WTC11 (cell line): ENCODE results near the gene MPND. TPM values are rescaled to one million over a fixed set of nuclear protein-coding genes. Genes with fewer than 3 reads are reported as not detected.

Source experiments
- ATAC-seq: fragments of 200-7000 bp; cut with Tn5 transposase; 2 replicates; pipeline ENCODE4 v1.10.0; 2021; ENCODE audit warnings: mild to moderate bottlenecking, moderate library complexity
- CTCF ChIA-PET: fragments of 300-600 bp; sonication (Branson Sonifier 250); formaldehyde crosslinking; loops from one replicate; lab custom pipeline; 2021; ENCODE audit warnings: antibody characterized with exemption; lab: Charles Lee
- POLR2A ChIA-PET: fragments of 350-600 bp; sonication (Branson Sonifier 250); formaldehyde crosslinking; loops from one replicate; lab custom pipeline; 2021; ENCODE audit warnings: antibody characterized with exemption; lab: Charles Lee
- DNase-seq: peaks from one replicate; pipeline ENCODE4 v3.0.0; 2021; ENCODE audit warnings: low spot score
- H3K27ac Mint-ChIP-seq: 2 replicates; pipeline ENCODE4 v1.8.0; 2021; ENCODE audit warnings: mixed read lengths
- H3K27me3 Mint-ChIP-seq: 2 replicates; pipeline ENCODE4 v1.8.0; 2021; ENCODE audit warnings: low read depth, mild to moderate bottlenecking, moderate library complexity, mixed read lengths
- H3K36me3 Mint-ChIP-seq: 2 replicates; pipeline ENCODE4 v1.8.0; 2021; ENCODE audit warnings: mixed read lengths
- H3K4me1 Mint-ChIP-seq: 2 replicates; pipeline ENCODE4 v1.8.0; 2022; ENCODE audit warnings: mixed read lengths
- H3K4me3 Mint-ChIP-seq: 2 replicates; pipeline ENCODE4 v1.8.0; 2021; ENCODE audit warnings: mild to moderate bottlenecking, moderate library complexity, mixed read lengths
- H3K9me3 Mint-ChIP-seq: 2 replicates; pipeline ENCODE4 v1.8.0; 2021; ENCODE audit warnings: mixed read lengths
- CBFB ChIP-seq: sonication (generic); formaldehyde crosslinking; IDR thresholded peaks from 2 replicates; pipeline ENCODE4 v1.8.1; 2022; ENCODE audit warnings: mild to moderate bottlenecking, low read depth, missing genetic modification reagents
- EMX1 ChIP-seq: fragments of 250-450 bp; sonication (Bioruptor Pico); IDR thresholded peaks from 2 replicates; pipeline ENCODE4 v1.8.0; 2021; ENCODE audit warnings: mild to moderate bottlenecking
- ESRRA ChIP-seq: sonication (generic); formaldehyde crosslinking; IDR thresholded peaks from 2 replicates; pipeline ENCODE4 v1.8.1; 2022; ENCODE audit warnings: mild to moderate bottlenecking, missing genetic modification reagents, borderline replicate concordance
- ETV6 ChIP-seq: sonication (generic); formaldehyde crosslinking; IDR thresholded peaks from 2 replicates; pipeline ENCODE4 v1.8.1; 2022; ENCODE audit warnings: mild to moderate bottlenecking, missing genetic modification reagents
- FOXJ3 ChIP-seq: sonication (generic); formaldehyde crosslinking; IDR thresholded peaks from 2 replicates; pipeline ENCODE4 v1.9.0; 2021; ENCODE audit warnings: missing genetic modification reagents, mild to moderate bottlenecking, borderline replicate concordance
- GABPB1 ChIP-seq: sonication (generic); formaldehyde crosslinking; IDR thresholded peaks from 2 replicates; pipeline ENCODE4 v1.8.1; 2023; ENCODE audit warnings: mild to moderate bottlenecking, missing genetic modification reagents
- HMGXB4 ChIP-seq: sonication (generic); formaldehyde crosslinking; IDR thresholded peaks from 2 replicates; pipeline ENCODE4 v1.8.1; 2023; ENCODE audit warnings: mild to moderate bottlenecking, moderate library complexity, missing genetic modification reagents
- MXD4 ChIP-seq: fragments of 250-450 bp; sonication (Bioruptor Pico); IDR thresholded peaks from 2 replicates; pipeline ENCODE4 v1.8.0; 2021; ENCODE audit warnings: mild to moderate bottlenecking, moderate library complexity, borderline replicate concordance
- NFE2L1 ChIP-seq: sonication (generic); formaldehyde crosslinking; IDR thresholded peaks from 2 replicates; pipeline ENCODE4 v1.8.1; 2023; ENCODE audit warnings: missing genetic modification reagents
- NFYB ChIP-seq: sonication (generic); formaldehyde crosslinking; conservative IDR thresholded peaks from 2 replicates; pipeline ENCODE4 v1.8.0; 2022; ENCODE audit warnings: low read depth, missing genetic modification reagents
- NR1H2 ChIP-seq: sonication (generic); formaldehyde crosslinking; IDR thresholded peaks from 2 replicates; pipeline ENCODE4 v1.9.0; 2021; ENCODE audit warnings: mild to moderate bottlenecking, moderate library complexity, missing genetic modification reagents
- OVOL2 ChIP-seq: fragments of 250-450 bp; sonication (Bioruptor Pico); IDR thresholded peaks from 2 replicates; pipeline ENCODE4 v1.9.0; 2021; ENCODE audit warnings: mild to moderate bottlenecking, borderline replicate concordance
- RELA ChIP-seq: sonication (generic); formaldehyde crosslinking; IDR thresholded peaks from 2 replicates; pipeline ENCODE4 v1.8.1; 2022; ENCODE audit warnings: missing genetic modification reagents, mild to moderate bottlenecking, borderline replicate concordance
- RORB ChIP-seq: fragments of 250-450 bp; sonication (Bioruptor Pico); IDR thresholded peaks from 2 replicates; pipeline ENCODE4 v1.9.0; 2021; ENCODE audit warnings: mild to moderate bottlenecking
- SMAD3 ChIP-seq: sonication (generic); formaldehyde crosslinking; IDR thresholded peaks from 2 replicates; pipeline ENCODE4 v1.8.0; 2022; ENCODE audit warnings: missing genetic modification reagents, mild to moderate bottlenecking, borderline replicate concordance
- SOX15 ChIP-seq: fragments of 250-450 bp; sonication (Bioruptor Pico); IDR thresholded peaks from 2 replicates; pipeline ENCODE4 v1.9.0; 2021; ENCODE audit warnings: mild to moderate bottlenecking
- TP53 ChIP-seq: sonication (generic); formaldehyde crosslinking; IDR thresholded peaks from 2 replicates; pipeline ENCODE4 v1.8.1; 2023; ENCODE audit warnings: mild to moderate bottlenecking, missing genetic modification reagents
- USF1 ChIP-seq: sonication (generic); formaldehyde crosslinking; IDR thresholded peaks from 2 replicates; pipeline ENCODE4 v1.8.0; 2022; ENCODE audit warnings: mild to moderate bottlenecking, missing genetic modification reagents
- ZBTB21 ChIP-seq: sonication (generic); formaldehyde crosslinking; IDR thresholded peaks from 2 replicates; pipeline ENCODE4 v1.8.1; 2023; ENCODE audit warnings: mild to moderate bottlenecking, missing genetic modification reagents, borderline replicate concordance
- ZNF232 ChIP-seq: sonication (generic); formaldehyde crosslinking; IDR thresholded peaks from 2 replicates; pipeline ENCODE4 v1.8.0; 2022; ENCODE audit warnings: mild to moderate bottlenecking, missing genetic modification reagents
- ZNF396 ChIP-seq: fragments of 250-450 bp; sonication (Bioruptor Pico); IDR thresholded peaks from 2 replicates; pipeline ENCODE4 v1.8.0; 2021; ENCODE audit warnings: mild to moderate bottlenecking, moderate library complexity, borderline replicate concordance
- ZNF416 ChIP-seq: fragments of 250-450 bp; sonication (Bioruptor Pico); IDR thresholded peaks from 2 replicates; pipeline ENCODE4 v1.9.0; 2021; ENCODE audit warnings: mild to moderate bottlenecking, inconsistent platforms
- ZNF423 ChIP-seq: fragments of 250-450 bp; sonication (Bioruptor Pico); IDR thresholded peaks from 2 replicates; pipeline ENCODE4 v2.1.2; 2022; ENCODE audit warnings: mild to moderate bottlenecking, moderate library complexity
- total RNA-seq: library from RNA; stranded (reverse); gene quantifications from 3 replicates; pipeline ENCODE4 v1.2.3, GENCODE V29; 2021
- TF ChIP-seq, protein P1 (sequence below): fragments of 200-600 bp; IDR thresholded peaks from 2 replicates; pipeline ENCODE4 v1.8.0; 2022; ENCODE audit warnings: antibody characterized with exemption
- TF ChIP-seq, protein P2 (sequence below): sonication (generic); formaldehyde crosslinking; IDR thresholded peaks from 2 replicates; pipeline ENCODE4 v1.8.0; 2023; ENCODE audit warnings: missing genetic modification reagents, mild to moderate bottlenecking, borderline replicate concordance
- TF ChIP-seq, protein P3 (sequence below): sonication (generic); formaldehyde crosslinking; IDR thresholded peaks from 2 replicates; pipeline ENCODE4 v1.8.1; 2022; ENCODE audit warnings: mild to moderate bottlenecking, moderate library complexity, missing genetic modification reagents
- TF ChIP-seq, protein P4 (sequence below): fragments of 250-450 bp; sonication (Bioruptor Pico); IDR thresholded peaks from 2 replicates; pipeline ENCODE4 v1.9.0; 2021; ENCODE audit warnings: moderate library complexity, mild to moderate bottlenecking, inconsistent platforms, borderline replicate concordance

The MPND gene
- total RNA-seq, 1 experiment from 2014 or later, result 28.3 TPM

DNA sequence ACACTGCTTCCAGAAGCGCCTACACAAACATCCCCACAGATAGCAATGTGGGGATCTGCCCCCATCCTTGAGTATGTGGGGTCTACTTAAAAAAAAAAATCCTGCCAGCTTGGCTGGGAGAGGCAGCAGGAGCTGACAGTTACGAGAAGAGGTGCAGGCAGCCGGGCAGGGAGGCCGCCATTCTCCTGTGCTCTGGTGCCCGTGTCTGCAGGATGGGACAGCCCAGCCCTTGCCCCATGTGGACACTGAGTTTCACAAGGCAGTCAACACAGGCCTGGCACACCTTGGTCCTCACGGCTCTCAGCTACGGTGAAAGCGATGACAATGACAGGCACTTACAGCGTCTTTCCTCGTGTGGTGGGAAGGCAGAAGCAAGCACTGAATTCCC, 24.0 kb downstream of the MPND start:
- H3K4me3 Mint-ChIP-seq, result no peak overlapping the region
- DNase-seq (no peak), ATAC-seq (no peak)
- peaks cover 15% of the 10 kb centered on the region for H3K4me1 Mint-ChIP-seq
- no peaks in the 10 kb centered on the region for H3K9me3 Mint-ChIP-seq
- CTCF ChIA-PET, result interaction anchor here (0.8 to 6.0 kb wide), 3 partner anchors 9 to 100 kb away, joined by 3 to 37 read pairs (median 16); no protein-coding TSS in a partner anchor
- no peaks in the 10 kb centered on the region for H3K27me3 Mint-ChIP-seq
- H3K27ac Mint-ChIP-seq, result peak overlapping the region; percentile 27; the same call in 1 of the 2 replicates
- POLR2A ChIA-PET, result no interaction called here
- TF ChIP-seq ZNF423 (no peak), USF1 (no peak), ETV6 (no peak), NFYB (CRISPR knock-in tag) (no peak), NR1H2 (no peak), RELA (CRISPR knock-in tag) (no peak), SOX15 (no peak), RORB (CRISPR knock-in tag) (no peak), CBFB (CRISPR knock-in tag) (no peak)
- TF ChIP-seq, protein P1, sequence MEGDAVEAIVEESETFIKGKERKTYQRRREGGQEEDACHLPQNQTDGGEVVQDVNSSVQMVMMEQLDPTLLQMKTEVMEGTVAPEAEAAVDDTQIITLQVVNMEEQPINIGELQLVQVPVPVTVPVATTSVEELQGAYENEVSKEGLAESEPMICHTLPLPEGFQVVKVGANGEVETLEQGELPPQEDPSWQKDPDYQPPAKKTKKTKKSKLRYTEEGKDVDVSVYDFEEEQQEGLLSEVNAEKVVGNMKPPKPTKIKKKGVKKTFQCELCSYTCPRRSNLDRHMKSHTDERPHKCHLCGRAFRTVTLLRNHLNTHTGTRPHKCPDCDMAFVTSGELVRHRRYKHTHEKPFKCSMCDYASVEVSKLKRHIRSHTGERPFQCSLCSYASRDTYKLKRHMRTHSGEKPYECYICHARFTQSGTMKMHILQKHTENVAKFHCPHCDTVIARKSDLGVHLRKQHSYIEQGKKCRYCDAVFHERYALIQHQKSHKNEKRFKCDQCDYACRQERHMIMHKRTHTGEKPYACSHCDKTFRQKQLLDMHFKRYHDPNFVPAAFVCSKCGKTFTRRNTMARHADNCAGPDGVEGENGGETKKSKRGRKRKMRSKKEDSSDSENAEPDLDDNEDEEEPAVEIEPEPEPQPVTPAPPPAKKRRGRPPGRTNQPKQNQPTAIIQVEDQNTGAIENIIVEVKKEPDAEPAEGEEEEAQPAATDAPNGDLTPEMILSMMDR, result no peak
- peaks cover 3% of the 10 kb centered on the region; the same call in 1 of the 2 replicates for H3K36me3 Mint-ChIP-seq

- peak overlapping the region; percentile 27; the same call in 1 of the 2 replicates for H3K27ac Mint-ChIP-seq
- H3K36me3 Mint-ChIP-seq, result peaks cover 3% of the 10 kb centered on the region; the same call in 1 of the 2 replicates
- H3K4me1 Mint-ChIP-seq, result peaks cover 15% of the 10 kb centered on the region
- H3K9me3 Mint-ChIP-seq, result no peaks in the 10 kb centered on the region
- no peak for ATAC-seq
- no peak for TF ChIP-seq ZNF396
- no peak for TF ChIP-seq ESRRA (CRISPR knock-in tag)
- TF ChIP-seq, protein P2, sequence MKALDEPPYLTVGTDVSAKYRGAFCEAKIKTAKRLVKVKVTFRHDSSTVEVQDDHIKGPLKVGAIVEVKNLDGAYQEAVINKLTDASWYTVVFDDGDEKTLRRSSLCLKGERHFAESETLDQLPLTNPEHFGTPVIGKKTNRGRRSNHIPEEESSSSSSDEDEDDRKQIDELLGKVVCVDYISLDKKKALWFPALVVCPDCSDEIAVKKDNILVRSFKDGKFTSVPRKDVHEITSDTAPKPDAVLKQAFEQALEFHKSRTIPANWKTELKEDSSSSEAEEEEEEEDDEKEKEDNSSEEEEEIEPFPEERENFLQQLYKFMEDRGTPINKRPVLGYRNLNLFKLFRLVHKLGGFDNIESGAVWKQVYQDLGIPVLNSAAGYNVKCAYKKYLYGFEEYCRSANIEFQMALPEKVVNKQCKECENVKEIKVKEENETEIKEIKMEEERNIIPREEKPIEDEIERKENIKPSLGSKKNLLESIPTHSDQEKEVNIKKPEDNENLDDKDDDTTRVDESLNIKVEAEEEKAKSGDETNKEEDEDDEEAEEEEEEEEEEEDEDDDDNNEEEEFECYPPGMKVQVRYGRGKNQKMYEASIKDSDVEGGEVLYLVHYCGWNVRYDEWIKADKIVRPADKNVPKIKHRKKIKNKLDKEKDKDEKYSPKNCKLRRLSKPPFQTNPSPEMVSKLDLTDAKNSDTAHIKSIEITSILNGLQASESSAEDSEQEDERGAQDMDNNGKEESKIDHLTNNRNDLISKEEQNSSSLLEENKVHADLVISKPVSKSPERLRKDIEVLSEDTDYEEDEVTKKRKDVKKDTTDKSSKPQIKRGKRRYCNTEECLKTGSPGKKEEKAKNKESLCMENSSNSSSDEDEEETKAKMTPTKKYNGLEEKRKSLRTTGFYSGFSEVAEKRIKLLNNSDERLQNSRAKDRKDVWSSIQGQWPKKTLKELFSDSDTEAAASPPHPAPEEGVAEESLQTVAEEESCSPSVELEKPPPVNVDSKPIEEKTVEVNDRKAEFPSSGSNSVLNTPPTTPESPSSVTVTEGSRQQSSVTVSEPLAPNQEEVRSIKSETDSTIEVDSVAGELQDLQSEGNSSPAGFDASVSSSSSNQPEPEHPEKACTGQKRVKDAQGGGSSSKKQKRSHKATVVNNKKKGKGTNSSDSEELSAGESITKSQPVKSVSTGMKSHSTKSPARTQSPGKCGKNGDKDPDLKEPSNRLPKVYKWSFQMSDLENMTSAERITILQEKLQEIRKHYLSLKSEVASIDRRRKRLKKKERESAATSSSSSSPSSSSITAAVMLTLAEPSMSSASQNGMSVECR (CRISPR knock-in tag), result no peak
- TF ChIP-seq, protein P3, sequence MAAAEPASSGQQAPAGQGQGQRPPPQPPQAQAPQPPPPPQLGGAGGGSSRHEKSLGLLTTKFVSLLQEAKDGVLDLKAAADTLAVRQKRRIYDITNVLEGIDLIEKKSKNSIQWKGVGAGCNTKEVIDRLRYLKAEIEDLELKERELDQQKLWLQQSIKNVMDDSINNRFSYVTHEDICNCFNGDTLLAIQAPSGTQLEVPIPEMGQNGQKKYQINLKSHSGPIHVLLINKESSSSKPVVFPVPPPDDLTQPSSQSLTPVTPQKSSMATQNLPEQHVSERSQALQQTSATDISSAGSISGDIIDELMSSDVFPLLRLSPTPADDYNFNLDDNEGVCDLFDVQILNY (CRISPR knock-in tag), result no peak
- TF ChIP-seq ZBTB21 (CRISPR knock-in tag), result no peak
- TF ChIP-seq, protein P4, sequence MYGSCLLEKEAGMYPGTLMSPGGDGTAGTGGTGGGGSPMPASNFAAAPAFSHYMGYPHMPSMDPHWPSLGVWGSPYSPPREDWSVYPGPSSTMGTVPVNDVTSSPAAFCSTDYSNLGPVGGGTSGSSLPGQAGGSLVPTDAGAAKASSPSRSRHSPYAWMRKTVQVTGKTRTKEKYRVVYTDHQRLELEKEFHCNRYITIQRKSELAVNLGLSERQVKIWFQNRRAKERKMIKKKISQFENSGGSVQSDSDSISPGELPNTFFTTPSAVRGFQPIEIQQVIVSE, result no peak
- TF ChIP-seq HMGXB4 (CRISPR knock-in tag), result no peak
- no peak for TF ChIP-seq SOX15
- no peak for TF ChIP-seq OVOL2 (CRISPR knock-in tag)
- TF ChIP-seq GABPB1 (CRISPR knock-in tag), result no peak
- no peak for TF ChIP-seq EMX1 (CRISPR knock-in tag)
- no peak for TF ChIP-seq NFE2L1 (CRISPR knock-in tag)
- TF ChIP-seq ZNF232 (CRISPR knock-in tag), result no peak
- no peak for TF ChIP-seq TP53 (CRISPR knock-in tag)
- no peak for TF ChIP-seq SMAD3
- no peak for TF ChIP-seq MXD4 (CRISPR knock-in tag)
- no peak for TF ChIP-seq ZNF416 (CRISPR knock-in tag)
- no peak for TF ChIP-seq FOXJ3
- TF ChIP-seq, all 79 proteins: peak for 0
- no peak for DNase-seq
- CTCF ChIA-PET, result interaction anchor here (0.8 to 6.0 kb wide), 3 partner anchors 8 to 101 kb away, joined by 3 to 37 read pairs (median 6); no protein-coding TSS in a partner anchor
- Mint-ChIP-seq H3K27me3 (no peaks in the 10 kb centered on the region), H3K4me3 (no peak overlapping the region)
- POLR2A ChIA-PET, result no interaction called here
Observed at GRCh38 chr19:4367781-4368127, 24.4 kb downstream of the MPND start.
